ENCODE results near the gene CSRNP3. TPM values are rescaled to one million over a fixed set of nuclear protein-coding genes. Genes with fewer than 3 reads are reported as not detected.

CSRNP3 gene
- polyA plus RNA-seq, 1 donor, result 11.0 TPM

- no peak for DNase-seq
Measured at GRCh38 chr2:165686800-165687199, 217.3 kb downstream of the CSRNP3 start.

- DNase-seq, result no peak
Measured at GRCh38 chr2:165687426-165688002, 218.0 kb downstream of the CSRNP3 start.

- DNase-seq, result no peak
Measured at GRCh38 chr2:165691615-165692014, 222.1 kb downstream of the CSRNP3 start.

GRCh38 chr2:165692906-165693305 lies 223.4 kb downstream of the CSRNP3 start:
- no peak for DNase-seq

- DNase-seq, result no peak
Measured at GRCh38 chr2:165693838-165694237, 224.3 kb downstream of the CSRNP3 start.

- DNase-seq, result no peak
Measured at GRCh38 chr2:165697748-165698443, 228.4 kb downstream of the CSRNP3 start.

- peak; percentile 60 for DNase-seq
Measured at GRCh38 chr2:165698444-165698884, 229.0 kb downstream of the CSRNP3 start.

GRCh38 chr2:165699946-165700345 lies 230.4 kb downstream of the CSRNP3 start:
- DNase-seq, result no peak

GRCh38 chr2:165700531-165700930 lies 231.0 kb downstream of the CSRNP3 start:
- no peak for DNase-seq

GRCh38 chr2:165701147-165701546 lies 231.6 kb downstream of the CSRNP3 start:
- no peak for DNase-seq

- no peak for DNase-seq
Measured at GRCh38 chr2:165706960-165707487, 237.5 kb downstream of the CSRNP3 start.

- no peak for DNase-seq
Measured at GRCh38 chr2:165716091-165716490, 246.6 kb downstream of the CSRNP3 start.

GRCh38 chr2:165718610-165719210 lies 249.2 kb downstream of the CSRNP3 start:
- DNase-seq, result no peak

GRCh38 chr2:165720511-165720910 lies 251.0 kb downstream of the CSRNP3 start:
- no peak for DNase-seq

GRCh38 chr2:165725421-165725820 lies 255.9 kb downstream of the CSRNP3 start:
- DNase-seq, result no peak

Other genes with a start within 250 kb of the CSRNP3 start
- 2.7 TPM for gene SCN2A, start 230.3 kb upstream of the CSRNP3 start, polyA plus RNA-seq (ENCODE audit: insufficient read length)

All from left kidney (tissue), 2 donors.